GM21390 (cell line): Measurements from ENCODE around the gene AOAH.

ENCODE experiments used
- ATAC-seq: cut with Tn5 transposase; IDR thresholded peaks from one replicate; pipeline ENCODE4 v1.9.1; 2021; ENCODE audit not compliant: unreplicated experiment

AOAH gene

DNA sequence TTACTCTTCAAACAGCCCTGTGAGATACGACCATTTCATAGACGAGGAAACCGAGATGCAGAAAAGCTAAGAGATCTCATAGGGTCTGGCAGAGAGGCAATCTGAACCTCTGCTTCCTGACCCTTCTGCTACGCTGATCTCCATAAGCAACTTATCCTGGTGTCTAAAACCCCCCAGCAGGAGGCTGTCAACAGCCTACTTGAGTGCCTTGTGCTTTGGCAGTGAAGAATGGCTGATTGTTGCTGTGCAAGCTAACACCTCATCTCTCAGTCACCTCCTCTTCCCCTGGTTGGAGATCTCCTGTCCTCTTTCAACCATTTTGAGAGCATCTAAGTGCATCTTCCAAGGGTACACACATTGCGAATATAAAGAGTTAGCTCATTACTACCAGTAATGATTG, 86.2 kb downstream of the AOAH start:
- no peak for ATAC-seq

DNA sequence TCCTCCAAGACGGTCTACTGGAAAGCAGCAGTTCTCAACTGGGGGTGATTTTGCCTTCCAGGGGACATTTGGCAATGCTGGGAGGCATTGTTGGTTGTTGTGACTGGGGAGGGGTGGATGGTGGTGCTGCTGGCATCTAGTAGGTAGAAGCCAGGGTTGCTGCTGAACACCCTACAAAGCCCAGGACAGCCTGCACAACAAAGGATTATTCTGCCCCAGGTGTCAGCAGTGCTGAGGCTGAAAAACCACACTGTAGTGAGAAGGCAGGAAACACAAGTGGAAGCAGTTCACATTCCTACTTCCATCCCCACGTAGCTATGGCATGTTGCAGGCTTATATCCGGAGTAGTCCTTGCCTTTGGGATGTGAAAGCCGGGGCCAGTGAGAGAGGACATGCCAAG, 86.9 kb downstream of the AOAH start:
- ATAC-seq: no peak

DNA sequence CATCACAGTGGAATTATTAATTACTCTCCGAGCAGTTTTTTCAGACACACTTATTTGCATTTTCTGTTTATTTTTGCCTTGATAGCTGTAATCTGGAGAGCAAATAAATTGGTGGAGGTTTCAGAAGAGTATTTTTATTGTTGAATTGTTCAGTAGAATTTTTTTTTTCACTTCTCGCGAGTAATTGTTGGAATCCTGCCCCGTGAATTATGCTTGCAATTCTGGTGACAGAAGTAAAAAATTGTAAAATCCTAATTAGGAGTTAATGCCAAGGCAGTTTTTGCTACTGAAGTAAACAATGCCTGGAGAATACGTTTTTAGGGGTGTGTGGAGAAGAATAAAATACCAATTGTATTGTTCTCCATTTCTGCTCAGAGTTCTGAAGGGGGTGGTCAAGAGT, 88.2 kb downstream of the AOAH start:
- ATAC-seq: no peak

DNA sequence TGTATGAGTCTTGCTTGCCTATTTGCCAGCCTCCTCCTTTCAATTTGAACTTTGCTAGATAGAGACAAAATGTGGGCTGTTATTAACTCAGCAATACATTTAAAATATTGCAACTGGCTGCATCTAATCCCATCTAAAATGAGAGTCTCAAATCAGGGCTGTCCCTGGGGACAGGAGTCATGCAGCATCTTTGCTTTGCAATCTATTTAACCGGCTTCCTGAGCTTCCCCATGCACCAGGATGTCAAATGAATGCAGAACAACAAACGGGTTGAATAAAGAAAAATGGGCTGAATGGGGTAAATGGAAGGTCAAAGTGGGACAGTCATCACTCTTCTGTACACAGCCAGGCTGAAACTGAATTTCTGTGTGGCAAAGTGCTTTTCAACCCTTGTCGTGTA, 89.2 kb downstream of the AOAH start:
- no peak for ATAC-seq

DNA sequence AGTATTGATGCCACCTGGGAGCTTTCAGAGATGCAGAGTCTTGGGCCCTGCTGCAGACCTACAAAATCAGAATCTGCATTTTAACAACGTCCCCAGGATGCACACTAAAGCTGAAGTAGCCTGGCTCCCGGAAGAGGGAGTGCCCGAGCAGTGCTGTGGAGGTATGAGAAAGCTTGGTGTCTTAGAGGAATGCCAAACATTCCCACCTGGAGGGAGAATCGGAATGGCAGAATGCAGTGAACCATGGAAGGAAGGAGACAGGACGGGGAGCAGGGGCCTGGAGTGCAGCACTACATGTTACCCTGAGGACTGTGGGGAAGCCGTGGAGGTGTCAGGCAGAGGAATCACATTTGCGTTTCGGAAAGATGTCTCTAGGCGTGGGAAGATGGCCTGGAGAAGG, 90.9 kb downstream of the AOAH start:
- ATAC-seq: no peak

DNA sequence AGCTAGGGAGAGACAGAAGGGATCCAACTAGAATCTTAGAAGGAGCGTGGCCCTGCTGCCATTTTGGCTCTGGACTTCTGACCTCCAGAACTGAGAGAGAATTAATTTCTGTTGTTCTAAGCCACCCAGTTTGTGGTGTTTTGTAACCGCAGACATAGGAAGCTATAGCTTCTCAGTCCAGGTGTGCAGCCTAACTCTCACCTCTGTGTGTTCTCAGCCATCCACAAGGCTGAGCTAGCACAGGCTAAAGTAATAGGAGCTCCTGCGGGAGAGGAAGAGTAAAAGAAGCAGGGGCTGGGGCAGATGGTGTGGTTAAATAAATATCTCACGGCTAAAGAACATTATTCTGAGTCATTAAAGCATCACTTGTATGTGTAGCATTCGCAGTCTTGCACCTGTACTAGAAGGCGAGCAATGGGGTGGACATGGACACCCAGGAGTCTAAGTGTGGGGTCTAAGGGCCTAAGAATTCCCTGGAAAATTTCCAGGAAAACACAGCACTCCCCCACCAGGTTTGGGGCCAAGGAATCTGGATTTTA, 94.1 kb downstream of the AOAH start:
- no peak for ATAC-seq

DNA sequence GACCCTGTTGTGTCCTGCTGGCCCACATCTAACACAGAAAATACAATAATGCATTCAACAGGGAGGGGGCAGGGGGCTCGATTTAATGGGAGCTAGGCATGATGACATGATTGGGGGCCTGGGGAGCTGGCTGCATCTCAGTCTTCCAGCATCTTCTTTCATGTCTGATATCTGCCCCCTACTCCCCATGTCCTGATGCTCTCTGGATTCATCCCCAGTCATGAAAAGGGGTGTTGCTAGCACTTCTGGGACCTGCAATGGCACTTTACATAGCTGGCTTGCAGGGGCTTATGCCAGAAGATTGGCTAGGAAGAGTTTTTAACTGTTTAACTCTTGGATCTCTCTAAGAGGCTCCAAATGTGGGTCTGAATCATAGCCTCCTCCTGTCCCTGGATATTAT, 94.9 kb downstream of the AOAH start:
- ATAC-seq: no peak

DNA sequence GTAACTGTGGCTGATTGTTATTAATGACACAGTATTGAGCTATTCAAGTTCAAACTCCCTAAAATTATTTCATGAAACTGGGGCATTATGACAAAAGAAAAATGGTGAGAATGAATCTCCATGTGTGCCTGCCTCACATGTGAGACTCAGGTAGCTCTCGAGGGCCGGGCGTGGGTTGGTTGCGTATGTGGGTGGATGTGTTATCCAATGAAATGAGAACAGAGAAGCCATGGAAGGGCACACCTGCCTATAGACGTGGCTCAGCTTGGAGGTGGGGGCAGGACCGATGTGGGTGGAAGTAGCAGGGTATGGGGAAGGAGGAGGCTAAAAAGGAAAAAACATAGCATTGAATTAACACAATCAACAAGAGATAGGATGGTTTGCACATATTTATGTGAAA, 96.5 kb downstream of the AOAH start:
- ATAC-seq: no peak

DNA sequence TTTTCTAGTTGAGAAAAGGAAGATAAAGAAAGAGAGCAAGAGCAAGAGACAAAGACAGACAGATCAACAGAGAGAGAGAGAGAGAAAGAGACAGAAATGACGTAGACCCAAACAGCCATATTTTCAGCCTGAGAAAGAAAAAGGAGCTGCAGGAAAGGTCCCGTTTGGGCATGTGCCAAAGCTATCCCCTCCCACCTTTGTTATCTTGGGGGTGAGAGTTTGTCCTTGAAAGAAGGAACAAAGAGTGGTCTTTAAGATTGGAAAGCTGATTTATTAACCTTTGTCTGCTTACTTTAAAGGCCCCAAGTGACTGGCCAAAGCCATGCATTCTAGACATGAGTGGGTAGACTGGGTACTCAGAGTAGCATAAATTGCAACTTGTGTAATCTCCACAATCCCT, 98.2 kb downstream of the AOAH start:
- no peak for ATAC-seq

DNA sequence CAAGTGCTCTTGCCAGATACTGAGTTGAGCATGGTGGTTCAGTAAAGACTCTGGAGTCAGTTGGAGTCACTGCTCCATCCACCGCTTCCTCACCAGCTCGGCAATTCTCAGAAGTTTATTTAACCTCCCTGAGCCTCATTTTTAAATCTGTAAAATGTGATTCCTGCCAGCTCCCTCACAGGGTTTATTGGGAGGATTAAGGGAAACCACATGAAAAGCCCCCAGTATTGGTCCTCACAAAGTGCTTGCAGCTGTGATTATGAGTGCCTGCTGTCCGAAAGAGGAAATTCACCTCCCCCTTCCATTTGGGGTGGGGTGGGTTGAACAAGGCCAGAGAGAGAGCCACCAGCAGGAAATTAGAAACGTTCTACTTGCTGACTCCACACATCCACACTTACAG, 99.0 kb downstream of the AOAH start:
- ATAC-seq: no peak

DNA sequence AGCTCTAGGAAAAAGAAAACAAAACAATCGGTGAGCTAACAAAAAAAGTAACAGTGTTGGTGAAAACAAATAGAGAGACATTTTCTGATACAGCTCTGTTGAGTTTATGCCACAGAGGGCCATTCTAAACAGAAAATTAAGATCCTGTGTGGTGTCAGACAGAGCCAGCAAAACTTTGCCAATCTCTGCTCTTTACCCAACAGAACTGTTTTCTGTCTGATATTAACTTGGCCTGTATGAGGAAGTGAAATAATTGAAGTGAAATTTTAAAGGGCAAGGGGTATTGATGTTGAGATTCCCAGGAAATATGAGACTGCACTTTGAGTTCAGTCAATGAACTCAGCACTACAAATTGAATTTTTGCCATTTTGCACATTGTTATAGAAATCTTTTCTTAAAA, 101.0 kb downstream of the AOAH start:
- no peak for ATAC-seq

DNA sequence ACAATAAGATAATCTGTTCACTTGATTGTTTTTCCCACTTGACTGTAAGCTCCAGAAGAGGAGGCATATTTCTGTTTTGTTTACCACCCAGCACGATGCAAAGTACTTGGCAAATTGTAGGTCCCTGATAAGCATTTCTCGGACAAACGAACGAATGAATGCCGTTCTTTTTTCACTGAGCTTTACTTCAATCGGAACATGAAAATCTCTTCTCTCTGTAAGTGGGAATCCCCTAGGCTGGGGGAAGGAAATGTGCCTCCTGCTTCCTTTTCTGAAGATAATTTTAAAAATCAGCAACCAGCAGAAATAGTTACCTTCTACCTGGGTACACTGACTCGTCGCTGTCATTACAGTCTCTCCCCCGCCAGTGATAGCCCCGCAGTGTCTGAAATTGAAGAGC, 102.9 kb downstream of the AOAH start:
- no peak for ATAC-seq

DNA sequence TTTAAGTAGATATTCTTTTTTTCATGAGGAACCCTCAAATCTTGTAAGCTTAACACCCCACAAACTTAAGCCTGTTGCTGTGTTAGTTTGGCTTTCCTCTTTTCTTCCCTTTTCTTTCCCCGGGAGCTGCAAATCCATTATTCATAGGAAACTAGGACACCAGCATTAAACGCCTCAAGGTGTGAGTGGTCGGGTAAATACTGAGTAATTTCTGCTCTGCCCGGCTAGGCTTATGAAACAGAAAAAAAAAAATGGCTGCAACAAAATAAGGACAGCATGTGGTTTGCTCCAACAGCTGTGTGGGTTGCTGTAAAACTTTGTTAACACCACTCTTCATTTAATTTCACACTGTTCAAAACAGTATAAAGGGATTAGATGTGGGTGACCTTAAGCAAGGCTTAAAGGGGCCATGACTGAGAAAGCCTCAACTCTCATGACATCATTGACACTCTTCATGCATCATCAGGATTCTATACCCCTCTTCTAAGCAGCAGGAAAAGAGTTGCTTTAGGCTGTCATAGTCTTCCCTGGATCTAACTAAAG, 104.1 kb downstream of the AOAH start:
- no peak for ATAC-seq

DNA sequence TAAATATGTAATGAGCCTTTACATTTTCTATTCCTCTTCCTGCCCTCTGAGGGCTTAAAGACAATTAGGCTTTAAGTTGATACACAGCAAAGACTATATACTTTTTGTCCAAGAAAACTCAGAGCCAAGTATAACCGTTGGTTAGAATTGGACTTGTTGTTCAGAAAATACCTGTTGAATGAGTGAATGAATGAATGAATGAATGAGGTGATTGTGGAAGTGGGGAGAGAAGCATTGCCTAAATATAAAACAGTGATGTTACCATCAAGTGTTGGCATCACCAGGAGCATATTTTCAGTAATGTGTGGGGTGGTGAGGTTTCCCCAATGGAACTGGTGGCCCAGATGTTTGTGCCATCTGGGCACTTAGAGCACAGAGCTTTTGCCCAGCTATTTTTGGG, 106.9 kb downstream of the AOAH start:
- no peak for ATAC-seq

DNA sequence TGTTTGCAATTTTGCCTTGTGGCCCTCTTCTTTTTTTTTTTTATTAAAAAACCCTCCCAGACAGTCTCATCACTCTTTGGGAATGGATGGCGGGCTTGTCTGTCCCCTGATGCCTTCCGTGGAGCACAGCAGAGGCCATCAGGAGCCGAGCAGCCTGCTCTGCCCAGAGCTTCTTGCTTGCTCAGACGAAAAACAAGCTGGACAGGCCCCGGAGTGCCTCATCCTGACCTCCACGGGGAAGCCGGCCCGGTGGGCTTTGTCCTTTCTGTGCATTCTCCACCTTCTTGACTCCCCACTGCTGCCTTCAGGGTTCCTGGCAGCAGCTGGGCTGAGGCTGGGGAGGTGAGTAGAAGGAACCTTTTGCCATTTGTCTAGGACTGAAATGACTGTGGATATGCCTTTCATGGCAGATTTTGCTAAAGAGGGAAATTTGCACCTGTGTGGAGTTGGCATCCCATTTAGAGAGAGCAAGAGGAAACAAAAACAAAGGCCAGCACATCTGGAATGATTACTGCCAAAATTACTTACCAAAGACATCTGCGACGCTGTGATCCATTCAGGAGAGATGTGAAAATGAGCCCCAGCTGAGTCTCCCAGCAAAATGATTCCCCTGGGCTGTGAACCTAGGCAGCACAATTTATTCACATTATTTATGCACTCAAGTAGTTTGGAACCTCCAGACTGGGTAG, 108.3 kb downstream of the AOAH start:
- no peak for ATAC-seq

DNA sequence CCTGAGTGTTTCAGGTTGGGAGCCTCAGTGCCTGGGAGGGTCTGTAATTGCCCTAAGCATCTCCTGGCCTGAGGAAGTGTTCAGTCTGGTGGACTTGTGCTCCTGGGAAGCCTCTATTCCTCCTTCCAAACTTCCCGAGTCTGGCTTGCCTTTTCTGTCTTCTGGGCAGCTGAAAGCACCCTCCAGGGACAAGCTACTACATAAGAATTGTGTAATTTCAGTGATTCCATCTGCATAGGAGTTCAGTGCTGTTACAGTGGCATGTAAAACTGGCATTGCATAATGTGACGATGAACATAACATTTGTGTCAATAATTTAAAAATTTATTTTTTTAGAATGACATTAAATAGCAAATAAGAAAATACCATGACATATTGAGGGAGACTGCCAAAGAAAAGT, 109.3 kb downstream of the AOAH start:
- no peak for ATAC-seq

DNA sequence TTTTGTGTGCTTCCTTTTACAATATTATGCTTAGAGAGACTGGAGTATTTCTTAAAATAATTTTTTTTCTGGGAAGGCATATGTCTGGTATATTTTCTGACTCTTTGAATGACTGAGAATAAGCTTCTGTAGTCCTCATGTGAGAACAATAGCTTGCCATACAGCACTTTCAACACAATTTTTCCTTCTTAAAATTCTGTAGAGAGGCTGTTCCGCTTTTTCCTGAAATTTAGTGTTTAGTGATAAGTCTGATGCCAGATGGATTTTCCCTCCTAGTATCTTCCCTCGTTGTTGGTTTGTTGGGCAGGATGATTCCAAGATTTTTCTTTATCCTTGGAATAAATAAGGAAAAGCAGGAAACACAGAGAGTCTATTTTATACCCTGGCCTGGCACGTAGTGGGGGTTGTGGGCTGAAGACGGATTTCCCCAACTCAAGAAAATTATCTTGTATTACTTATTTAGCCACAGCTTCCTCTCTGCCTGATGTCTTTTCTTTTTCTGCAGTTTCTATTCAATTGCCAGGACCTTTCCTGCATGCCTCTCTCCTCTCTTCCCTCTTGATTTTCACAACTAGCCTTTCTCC, 111.2 kb downstream of the AOAH start:
- no peak for ATAC-seq

DNA sequence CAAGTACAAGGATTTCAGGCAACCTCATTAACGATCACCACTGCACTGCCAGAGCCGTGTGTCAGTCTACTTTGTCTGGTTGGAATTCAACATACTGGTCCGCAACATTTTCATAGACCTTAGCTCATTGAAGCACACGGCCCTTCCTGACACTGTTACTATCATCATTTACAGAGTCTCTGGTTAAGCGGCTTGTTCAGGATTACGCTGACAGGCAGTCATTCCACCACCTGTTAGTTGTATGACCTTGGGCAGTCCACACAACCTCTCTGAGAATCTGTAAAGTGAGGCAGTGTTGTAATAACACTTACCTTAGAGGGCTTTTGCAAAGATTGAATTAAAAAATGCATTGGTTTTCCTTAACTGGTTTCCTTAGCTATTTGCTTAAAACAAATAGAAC, 112.6 kb downstream of the AOAH start:
- no peak for ATAC-seq

DNA sequence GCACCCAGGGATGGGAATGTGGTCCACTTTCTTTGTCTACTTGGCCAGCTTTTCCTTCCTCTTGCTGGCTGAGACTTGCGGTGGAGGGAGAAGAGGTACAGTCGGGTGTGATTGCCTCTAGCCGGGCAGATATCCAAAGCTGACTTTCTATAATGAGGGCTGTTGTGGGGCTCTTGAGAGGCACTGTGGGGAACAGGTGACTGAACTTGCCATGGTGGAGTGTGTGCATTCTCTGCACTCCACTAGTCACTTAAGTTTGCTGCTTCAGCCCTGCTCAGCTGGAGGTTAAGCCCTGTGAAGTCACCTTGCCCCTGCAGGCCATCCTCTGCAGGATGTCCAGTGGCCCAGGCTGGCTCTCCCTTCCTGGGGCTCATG, 116.6 kb downstream of the AOAH start:
- no peak for ATAC-seq

DNA sequence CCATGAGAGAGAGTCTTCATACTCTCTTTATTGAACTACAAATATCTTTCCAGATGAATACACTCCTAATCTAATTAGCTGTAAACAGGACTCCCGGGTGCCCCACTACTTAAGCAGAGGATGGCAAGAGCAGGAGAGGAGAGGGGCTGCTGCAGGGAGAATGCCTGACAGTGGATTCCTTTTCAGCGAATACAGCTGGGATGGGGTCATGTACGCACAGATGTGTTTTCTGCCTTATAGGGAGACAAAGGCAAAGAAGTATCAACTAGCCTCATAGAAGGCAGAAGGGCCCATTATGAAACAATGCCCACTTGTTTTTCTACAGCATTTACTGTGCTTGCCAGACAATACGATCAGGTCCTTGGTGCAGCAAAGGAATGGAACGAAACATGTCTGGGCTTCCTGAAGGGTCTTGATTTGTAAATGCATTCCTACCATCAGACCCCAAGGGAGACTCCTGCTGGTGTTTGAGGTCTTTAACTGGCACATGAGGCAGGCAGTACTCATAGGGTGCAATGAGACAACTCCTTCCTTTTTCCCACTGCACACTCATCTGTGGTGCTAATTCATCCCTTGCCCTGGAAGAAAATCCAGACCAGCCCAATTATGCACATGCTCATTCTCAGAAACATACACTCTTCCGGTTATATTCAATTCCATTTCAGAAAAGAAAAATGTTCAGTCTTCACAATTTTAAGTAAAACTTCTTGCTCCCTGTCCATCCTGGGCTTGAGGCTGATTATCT, 117.1 kb downstream of the AOAH start:
- no peak for ATAC-seq

DNA sequence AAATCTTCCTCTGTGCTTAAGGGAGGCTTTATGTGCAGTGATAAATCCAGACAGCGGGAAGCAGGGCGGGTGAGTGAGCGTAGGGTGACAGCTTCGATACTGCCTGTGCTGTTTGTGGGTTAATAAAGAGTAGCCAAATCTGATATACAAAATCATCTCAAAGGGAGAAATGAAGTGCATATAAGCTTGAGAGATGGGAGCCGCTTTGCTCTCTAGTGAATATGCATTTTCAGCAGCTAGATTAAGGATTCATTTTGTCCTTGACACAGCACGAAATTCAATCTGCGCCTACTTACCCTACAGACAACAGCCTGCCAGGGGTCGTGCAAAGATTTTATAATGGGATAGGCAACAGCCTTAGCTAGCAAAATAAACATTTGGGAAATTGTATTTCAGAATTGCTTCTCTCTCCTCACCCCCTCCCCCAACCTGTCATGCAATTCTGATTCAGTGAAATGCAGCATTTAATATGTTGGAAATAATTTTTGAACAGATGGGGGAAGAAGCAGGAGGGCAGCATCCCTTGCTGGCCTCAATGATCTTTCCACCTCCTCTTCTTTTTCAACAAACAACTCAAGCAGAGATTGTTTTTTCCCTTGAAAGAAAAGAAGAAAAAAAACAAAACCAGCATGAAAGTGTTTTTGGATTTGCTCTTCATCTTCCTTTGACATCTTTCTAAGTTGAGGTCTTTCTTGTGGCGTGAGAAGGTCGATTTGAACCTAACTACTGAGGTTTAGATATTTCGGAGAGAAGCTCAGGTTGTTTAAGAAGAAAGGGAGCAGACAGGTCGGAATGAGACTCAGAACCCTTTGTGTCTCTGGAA, 117.9 kb downstream of the AOAH start:
- no peak for ATAC-seq
